H9 (cell line): ENCODE data around the gene PLCL1. TPM values are rescaled to one million over a fixed set of nuclear protein-coding genes. Genes with fewer than 3 reads are reported as not detected.

Experiments used
- DNase-seq: peaks from one replicate; pipeline ENCODE4 v3.0.0-alpha.2; 2017
- H2AFZ ChIP-seq: one replicate; pipeline ENCODE4 v1.6.1; 2013; ENCODE audit warnings: mild to moderate bottlenecking, low read length, control low read depth, moderate library complexity
- H2AK5ac ChIP-seq: 2 replicates; pipeline ENCODE4 v1.6.1; 2013; ENCODE audit warnings: low read length, control low read depth, mixed read lengths; ENCODE audit not compliant: insufficient read length
- H2BK120ac ChIP-seq: one replicate; pipeline ENCODE4 v1.6.1; 2013; ENCODE audit warnings: low read depth, mild to moderate bottlenecking, low read length, control low read depth, inconsistent platforms; ENCODE audit not compliant: poor library complexity, severe bottlenecking
- H2BK12ac ChIP-seq: 2 replicates; pipeline ENCODE4 v1.6.1; 2013; ENCODE audit warnings: low read length, control low read depth, mixed read lengths, low read depth; ENCODE audit not compliant: insufficient read length
- H2BK15ac ChIP-seq: 2 replicates; pipeline ENCODE4 v1.6.1; 2013; ENCODE audit warnings: low read depth, low read length, control low read depth
- H2BK20ac ChIP-seq: one replicate; pipeline ENCODE4 v1.6.1; 2013; ENCODE audit warnings: low read depth, mild to moderate bottlenecking, low read length, control low read depth, inconsistent platforms; ENCODE audit not compliant: poor library complexity, severe bottlenecking
- H2BK5ac ChIP-seq: 2 replicates; pipeline ENCODE4 v1.6.1; 2013; ENCODE audit warnings: low read length, control low read depth, mixed read lengths; ENCODE audit not compliant: insufficient read length
- H3K14ac ChIP-seq: 2 replicates; pipeline ENCODE4 v1.6.1; 2013; ENCODE audit warnings: low read length, control low read depth; ENCODE audit not compliant: insufficient read depth
- H3K18ac ChIP-seq: 2 replicates; pipeline ENCODE4 v1.6.1; 2013; ENCODE audit warnings: low read depth, mild to moderate bottlenecking, mixed read lengths, low read length, control low read depth; ENCODE audit not compliant: insufficient read length
- H3K23ac ChIP-seq: 2 replicates; pipeline ENCODE4 v1.6.1; 2013; ENCODE audit warnings: low read length, control low read depth, mixed read lengths, low read depth; ENCODE audit not compliant: insufficient read length
- H3K23me2 ChIP-seq: 2 replicates; pipeline ENCODE4 v1.6.1; 2013; ENCODE audit warnings: low read depth, mild to moderate bottlenecking, mixed read lengths, low read length, control low read depth; ENCODE audit not compliant: insufficient read length, poor library complexity, severe bottlenecking
- H3K27ac ChIP-seq: 2 replicates; pipeline ENCODE4 v1.5.1; 2013; ENCODE audit warnings: low read length, control low read depth, mixed read lengths, low read depth; ENCODE audit not compliant: insufficient read length
- H3K27me3 ChIP-seq: 2 replicates; pipeline ENCODE4 v1.6.1; 2013; ENCODE audit warnings: low read length, control low read depth, inconsistent platforms; ENCODE audit not compliant: insufficient read depth
- H3K4ac ChIP-seq: 2 replicates; pipeline ENCODE4 v1.6.1; 2013; ENCODE audit warnings: low read depth, mild to moderate bottlenecking, control low read depth, inconsistent platforms, low read length, moderate library complexity
- H3K4me1 ChIP-seq: 2 replicates; pipeline ENCODE4 v1.6.1; 2013; ENCODE audit warnings: low read length, control low read depth, inconsistent platforms; ENCODE audit not compliant: insufficient read depth
- H3K4me2 ChIP-seq: 2 replicates; pipeline ENCODE4 v1.6.1; 2013; ENCODE audit warnings: low read length, control low read depth, mixed read lengths; ENCODE audit not compliant: insufficient read length, insufficient read depth
- H3K56ac ChIP-seq: 2 replicates; pipeline ENCODE4 v1.6.1; 2013; ENCODE audit warnings: low read depth, mild to moderate bottlenecking, mixed read lengths, low read length, control low read depth; ENCODE audit not compliant: insufficient read length
- H3K79me1 ChIP-seq: 2 replicates; pipeline ENCODE4 v1.6.1; 2013; ENCODE audit warnings: low read depth, mild to moderate bottlenecking, moderate library complexity, low read length, control low read depth, inconsistent platforms; ENCODE audit not compliant: insufficient read depth, poor library complexity, severe bottlenecking
- H3K79me2 ChIP-seq: 2 replicates; pipeline ENCODE4 v1.6.1; 2013; ENCODE audit warnings: low read length, control low read depth, inconsistent platforms; ENCODE audit not compliant: insufficient read depth
- H3K9ac ChIP-seq: 2 replicates; pipeline ENCODE4 v1.6.1; 2013; ENCODE audit warnings: low read length, control low read depth, mixed read lengths; ENCODE audit not compliant: insufficient read length; ENCODE audit errors: extremely low read depth
- H3K9me3 ChIP-seq: one replicate; pipeline ENCODE4 v1.6.1; 2013; ENCODE audit warnings: low read depth, low read length, inconsistent platforms; ENCODE audit not compliant: control insufficient read depth
- H3T11ph ChIP-seq: one replicate; pipeline ENCODE4 v1.6.1; 2013; ENCODE audit warnings: mild to moderate bottlenecking, low read length, control low read depth, inconsistent platforms
- H4K20me1 ChIP-seq: one replicate; pipeline ENCODE4 v1.6.1; 2013; ENCODE audit not compliant: control insufficient read depth, insufficient read length, insufficient read depth
- H4K5ac ChIP-seq: 2 replicates; pipeline ENCODE4 v1.6.1; 2013; ENCODE audit warnings: low read depth, mild to moderate bottlenecking, mixed read lengths, low read length, control low read depth; ENCODE audit not compliant: insufficient read length
- H4K8ac ChIP-seq: replicated peaks from 2 replicates; pipeline ENCODE4 v1.6.1; 2013; ENCODE audit warnings: low read length, control low read depth, mixed read lengths, low read depth; ENCODE audit not compliant: insufficient read length
- H4K91ac ChIP-seq: 2 replicates; pipeline ENCODE4 v1.6.1; 2013; ENCODE audit warnings: low read depth, mild to moderate bottlenecking, moderate library complexity, mixed read lengths, low read length, control low read depth; ENCODE audit not compliant: insufficient read length
- H3K27ac Mint-ChIP-seq, 3 experiments: 2 replicates in 2 of 3; 3 replicates in 1 of 3; pipeline ENCODE4 v1.8.0; 2020 to 2021; ENCODE audit warnings: mixed read lengths in 3 of 3, mild to moderate bottlenecking in 1 of 3, moderate library complexity in 1 of 3
- H3K27me3 Mint-ChIP-seq: 2 replicates; pipeline ENCODE4 v1.8.0; 2021; ENCODE audit warnings: low read depth, mild to moderate bottlenecking, moderate library complexity, mixed read lengths
- H3K36me3 Mint-ChIP-seq, 3 experiments: 2 replicates in 2 of 3; 3 replicates in 1 of 3; pipeline ENCODE4 v1.8.0; 2020 to 2021; ENCODE audit warnings: low read depth in 3 of 3, mixed read lengths in 3 of 3; ENCODE audit not compliant: insufficient read depth in 1 of 3
- H3K4me1 Mint-ChIP-seq, 2 experiments: 2 replicates each; pipeline ENCODE4 v1.8.0; 2020; ENCODE audit warnings: mixed read lengths in 2 of 2
- H3K4me3 Mint-ChIP-seq, 2 experiments: 2 replicates in 1 of 2; 3 replicates in 1 of 2; pipeline ENCODE4 v1.8.0; 2020 to 2021; ENCODE audit warnings: mild to moderate bottlenecking in 2 of 2, mixed read lengths in 2 of 2, moderate library complexity in 1 of 2
- H3K9me3 Mint-ChIP-seq, 2 experiments: 2 replicates in 1 of 2; 3 replicates in 1 of 2; pipeline ENCODE4 v1.8.0; 2020; ENCODE audit warnings: mild to moderate bottlenecking in 2 of 2, mixed read lengths in 2 of 2, moderate library complexity in 1 of 2
- CTCF ChIP-seq: fragments of 200-600 bp; sonication (generic); conservative IDR thresholded peaks from 3 replicates; pipeline ENCODE4 v1.8.0; 2021; ENCODE audit warnings: antibody characterized with exemption, mild to moderate bottlenecking
- WGBS: extraction: QIAGEN DNeasy Blood & Tissue Kit; methylation state at CpG from one replicate; pipeline ENCODE4 v1.1.7; 2013; ENCODE audit warnings: missing lambda C conversion rate, low lambda C conversion rate, mixed read lengths; ENCODE audit not compliant: insufficient read length; ENCODE audit errors: extremely low coverage; 5-methylcytosine and 5-hydroxymethylcytosine counted together
- total RNA-seq: library from RNA; stranded (reverse); gene quantifications from 2 replicates; pipeline ENCODE4 v1.2.1, GENCODE V29; 2021

PLCL1 gene
- total RNA-seq, 1 experiment from 2014 or later, result 0.04 TPM

- Histone ChIP-seq H3K4me1 (no peaks in the 10 kb centered on the region), H2AK5ac (no peak overlapping the region), H2BK120ac (no peak overlapping the region), H3K56ac (no peak overlapping the region), H2BK12ac (no peak overlapping the region), H3K23ac (no peak overlapping the region), H3K14ac (no peak overlapping the region), H4K5ac (no peak overlapping the region), H4K20me1 (no peaks in the 10 kb centered on the region), H2BK15ac (no peak overlapping the region), H3K27ac (no peak overlapping the region), H2BK5ac (no peak overlapping the region), H2AFZ (no peak overlapping the region), H3K27me3 (no peaks in the 10 kb centered on the region), H2BK20ac (no peak overlapping the region), H4K91ac (no peak overlapping the region), H3K9ac (no peak overlapping the region), H3T11ph (no peak overlapping the region), H3K18ac (no peak overlapping the region), H3K9me3 (no peaks in the 10 kb centered on the region), H3K79me1 (no peaks in the 10 kb centered on the region), H3K23me2 (no peaks in the 10 kb centered on the region), H3K79me2 (no peaks in the 10 kb centered on the region), H3K4ac (no peak overlapping the region), H4K8ac (no peak overlapping the region), H3K4me2 (no peak overlapping the region)
- no CpG with 5 or more reads among the region's 2 CpGs for WGBS
- no peak for TF ChIP-seq CTCF
- DNase-seq, result no peak
- no peaks in the 10 kb centered on the region for H3K27me3 Mint-ChIP-seq
- no peak overlapping the region for H3K4me3 Mint-ChIP-seq
- H3K4me1 Mint-ChIP-seq, result no peaks in the 10 kb centered on the region
- no peaks in the 10 kb centered on the region for H3K9me3 Mint-ChIP-seq
- H3K36me3 Mint-ChIP-seq, result no peaks in the 10 kb centered on the region
- H3K27ac Mint-ChIP-seq, result no peak overlapping the region
These were observed 100.1 kb downstream of the PLCL1 start for GRCh38 chr2:197904446-197904845.
